22Rv1 (cell line): ENCODE results near the gene EIF4G3.

Experiments used
- ZFX ChIP-seq: fragments of 450-650 bp; IDR thresholded peaks from 2 replicates; pipeline ENCODE4 v1.6.1; 2017; ENCODE audit warnings: antibody characterized with exemption, borderline replicate concordance
- TF ChIP-seq, protein P1 (sequence below): fragments of 450-650 bp; IDR thresholded peaks from 2 replicates; pipeline ENCODE4 v1.5.1; 2017; ENCODE audit warnings: mild to moderate bottlenecking

DNA sequence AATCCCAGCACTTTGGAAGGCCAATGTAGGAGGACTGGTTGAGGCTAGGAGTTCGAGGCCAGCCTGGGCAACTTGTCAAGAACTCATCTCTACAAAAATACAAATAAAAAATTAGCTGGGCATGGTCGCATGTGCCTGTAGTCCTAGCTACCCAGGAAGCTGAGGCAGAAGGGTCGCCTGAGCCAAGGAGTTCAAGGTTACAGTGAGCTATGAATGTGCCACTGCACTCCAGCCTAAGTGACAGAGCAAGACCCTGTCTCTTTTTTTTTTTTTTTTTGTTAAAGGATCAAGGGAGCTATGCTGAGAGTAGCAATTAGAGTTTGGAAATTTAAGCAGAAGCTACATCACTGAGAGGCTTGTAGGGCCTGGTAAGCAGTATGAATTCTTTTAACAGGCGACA is 70.9 kb downstream of the EIF4G3 start:
- TF ChIP-seq, protein P1, sequence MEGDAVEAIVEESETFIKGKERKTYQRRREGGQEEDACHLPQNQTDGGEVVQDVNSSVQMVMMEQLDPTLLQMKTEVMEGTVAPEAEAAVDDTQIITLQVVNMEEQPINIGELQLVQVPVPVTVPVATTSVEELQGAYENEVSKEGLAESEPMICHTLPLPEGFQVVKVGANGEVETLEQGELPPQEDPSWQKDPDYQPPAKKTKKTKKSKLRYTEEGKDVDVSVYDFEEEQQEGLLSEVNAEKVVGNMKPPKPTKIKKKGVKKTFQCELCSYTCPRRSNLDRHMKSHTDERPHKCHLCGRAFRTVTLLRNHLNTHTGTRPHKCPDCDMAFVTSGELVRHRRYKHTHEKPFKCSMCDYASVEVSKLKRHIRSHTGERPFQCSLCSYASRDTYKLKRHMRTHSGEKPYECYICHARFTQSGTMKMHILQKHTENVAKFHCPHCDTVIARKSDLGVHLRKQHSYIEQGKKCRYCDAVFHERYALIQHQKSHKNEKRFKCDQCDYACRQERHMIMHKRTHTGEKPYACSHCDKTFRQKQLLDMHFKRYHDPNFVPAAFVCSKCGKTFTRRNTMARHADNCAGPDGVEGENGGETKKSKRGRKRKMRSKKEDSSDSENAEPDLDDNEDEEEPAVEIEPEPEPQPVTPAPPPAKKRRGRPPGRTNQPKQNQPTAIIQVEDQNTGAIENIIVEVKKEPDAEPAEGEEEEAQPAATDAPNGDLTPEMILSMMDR: no peak
- no peak for TF ChIP-seq ZFX
